NCI-H187 (cell line): ENCODE data around the gene SNX32.
"Not testable (repeated sequence)": the region's sequence is repeated elsewhere in the genome, so short reads cannot be mapped to it uniquely, and the experiment has no call there.

ENCODE experiments used
- DNase-seq, 2 experiments: peaks; one replicate each; lab custom pipeline; 2025; lab: John Stamatoyannopoulos, UW

Gene SNX32

GRCh38 chr11:65829459-65829858 is 4.3 kb upstream of the SNX32 start:
- no peak for DNase-seq

DNA sequence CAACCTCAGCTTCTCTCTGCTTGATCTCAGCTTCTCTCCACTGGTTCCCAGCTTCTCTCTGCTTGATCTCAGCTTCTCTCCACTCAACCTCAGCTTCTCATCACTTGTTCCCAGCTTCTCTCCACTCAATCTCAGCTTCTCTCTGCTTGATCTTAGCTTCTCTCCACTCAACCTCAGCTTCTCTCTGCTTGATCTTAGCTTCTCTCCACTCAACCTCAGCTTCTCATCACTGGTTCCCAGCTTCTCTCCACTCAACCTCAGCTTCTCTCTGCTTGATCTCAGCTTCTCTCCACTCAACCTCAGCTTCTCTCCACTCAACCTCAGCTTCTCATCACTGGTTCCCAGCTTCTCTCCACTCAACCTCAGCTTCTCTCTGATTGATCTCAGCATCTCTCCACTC is 1.5 kb upstream of the SNX32 start:
- not testable (repeated sequence) for DNase-seq

DNA sequence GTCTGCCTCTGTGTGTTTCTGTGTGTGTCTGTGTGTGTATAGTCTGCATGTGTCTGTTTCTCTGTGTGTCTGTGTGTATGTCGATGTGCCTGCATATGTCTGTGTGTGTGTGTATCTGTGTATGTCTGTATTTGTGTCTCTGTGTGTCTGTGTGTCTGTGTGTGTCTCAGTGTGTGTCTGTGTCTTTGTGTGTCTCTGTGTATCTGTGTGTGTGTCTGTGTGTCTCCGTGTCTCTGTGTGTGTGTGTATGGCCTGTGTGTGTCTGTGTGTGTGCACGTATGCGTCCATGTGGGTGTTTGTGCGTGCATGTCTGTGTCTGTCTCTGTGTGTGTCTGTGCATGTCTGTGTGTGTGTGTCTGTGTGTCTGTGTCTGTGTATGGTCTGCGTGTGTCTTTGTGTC is 439 bp downstream of the SNX32 start:
- no peak for DNase-seq

DNA sequence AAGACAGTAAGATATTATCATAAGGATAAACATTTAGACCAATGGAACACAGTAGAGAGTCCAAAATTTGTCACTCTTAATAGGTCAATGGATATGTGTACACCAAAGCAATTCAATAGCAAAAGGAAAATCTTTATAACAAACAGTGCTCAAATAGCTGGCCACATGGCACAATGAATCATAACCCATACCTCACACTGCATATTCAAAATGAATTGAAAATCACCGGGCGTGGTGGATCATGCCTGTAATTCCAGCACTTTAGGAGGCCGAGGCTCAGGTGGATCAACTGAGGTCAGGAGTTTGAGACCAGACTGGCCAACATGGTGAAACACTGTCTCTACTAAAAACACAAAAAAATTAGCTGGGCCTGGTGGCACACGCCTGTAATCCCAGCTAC is 8.4 kb downstream of the SNX32 start:
- DNase-seq, result no peak

GRCh38 chr11:65843811-65844210 is 10.0 kb downstream of the SNX32 start:
- DNase-seq, result no peak

GRCh38 chr11:65844231-65844872 is 10.6 kb downstream of the SNX32 start:
- no peak for DNase-seq

GRCh38 chr11:65847746-65848145 is 14.0 kb downstream of the SNX32 start:
- DNase-seq, result no peak

DNA sequence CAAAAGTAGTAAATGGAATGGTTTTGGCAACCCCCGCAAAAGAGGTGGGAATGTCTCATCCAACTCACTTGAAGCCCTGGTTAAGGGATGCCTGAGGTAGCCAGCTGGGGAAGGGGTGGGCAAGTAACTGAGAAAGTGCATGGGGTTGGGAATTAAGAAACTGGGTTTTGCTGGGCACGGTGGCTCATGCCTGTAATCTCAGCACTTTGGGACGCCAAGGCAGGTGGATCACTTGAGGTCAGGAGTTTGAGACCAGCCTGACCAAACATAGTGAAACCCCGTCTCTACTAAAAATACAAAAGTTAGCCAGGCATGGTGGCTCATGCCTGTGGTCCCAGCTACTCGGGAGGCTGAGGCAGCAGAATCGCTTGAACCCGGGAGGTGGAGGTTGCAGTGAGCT is 14.9 kb downstream of the SNX32 start:
- not testable (repeated sequence) for DNase-seq

DNA sequence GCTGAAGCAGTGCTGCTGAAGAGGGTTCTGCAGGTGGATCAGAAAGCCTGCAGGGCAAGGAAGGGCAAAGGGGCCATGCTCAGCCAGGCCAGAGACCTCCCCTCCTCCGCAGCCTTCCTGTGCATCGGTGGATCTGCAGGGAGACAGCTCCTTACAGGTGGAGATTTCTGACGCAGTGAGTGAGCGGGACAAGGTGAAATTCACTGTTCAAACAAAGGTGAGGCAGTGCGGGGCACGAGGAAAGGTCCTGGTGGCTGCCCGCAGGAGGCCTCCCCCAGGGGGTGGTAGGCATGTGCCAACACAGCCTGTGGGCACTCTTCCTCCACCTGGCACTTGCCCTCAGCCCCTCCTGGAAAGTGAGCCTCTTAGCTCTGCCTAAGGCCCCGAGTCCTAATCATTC is 15.6 kb downstream of the SNX32 start:
- DNase-seq, result no peak

GRCh38 chr11:65849771-65850216 is 16.0 kb downstream of the SNX32 start:
- DNase-seq, result no peak

GRCh38 chr11:65850217-65851082 is 16.7 kb downstream of the SNX32 start:
- DNase-seq, result no peak

- no peak for DNase-seq
Observed at GRCh38 chr11:65851083-65851579, 17.4 kb downstream of the SNX32 start.

- no peak for DNase-seq
Observed at GRCh38 chr11:65851811-65852507, 18.2 kb downstream of the SNX32 start.

DNA sequence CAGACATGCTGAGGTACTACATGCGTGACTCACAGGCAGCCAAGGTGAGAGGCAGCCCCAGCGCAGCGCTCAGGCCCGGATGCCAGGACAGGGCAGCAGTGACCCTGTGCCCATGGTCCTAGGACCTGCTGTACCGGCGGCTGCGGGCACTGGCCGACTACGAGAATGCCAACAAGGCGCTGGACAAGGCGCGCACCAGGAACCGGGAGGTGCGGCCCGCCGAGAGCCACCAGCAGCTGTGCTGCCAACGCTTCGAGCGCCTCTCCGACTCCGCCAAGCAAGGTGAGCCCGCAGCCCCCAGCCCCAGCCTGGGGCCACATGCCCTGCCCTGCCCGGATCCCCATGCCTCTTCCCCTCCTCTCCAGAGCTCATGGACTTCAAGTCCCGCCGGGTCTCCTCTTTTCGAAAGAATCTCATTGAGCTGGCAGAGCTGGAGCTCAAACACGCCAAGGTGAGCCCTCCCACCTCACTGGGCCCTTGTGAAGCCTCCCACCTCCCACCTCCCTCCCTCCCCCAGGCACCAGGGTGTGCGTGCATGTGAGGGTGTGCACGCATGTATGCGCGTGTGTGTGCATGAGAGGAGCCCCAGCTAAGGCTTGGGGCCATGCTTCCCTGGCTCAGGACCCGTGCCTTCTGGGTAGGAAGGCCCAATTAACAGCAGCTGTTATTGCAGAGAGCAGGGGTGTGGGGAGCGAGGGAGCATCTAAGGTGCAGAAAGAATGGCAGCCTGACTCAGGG is 18.9 kb downstream of the SNX32 start:
- no peak for DNase-seq

- DNase-seq, result no peak
Observed at GRCh38 chr11:65853246-65853979, 19.6 kb downstream of the SNX32 start.

GRCh38 chr11:65854161-65854592 is 20.4 kb downstream of the SNX32 start:
- no peak for DNase-seq

- no peak for DNase-seq
Observed at GRCh38 chr11:65854852-65855837, 21.4 kb downstream of the SNX32 start.

- no peak for DNase-seq
Observed at GRCh38 chr11:65855927-65856363, 22.2 kb downstream of the SNX32 start.

- DNase-seq, result no peak
Observed at GRCh38 chr11:65856689-65857499, 23.1 kb downstream of the SNX32 start.
